GM12878 (cell line): ENCODE data around the gene SLC25A39. TPM values are rescaled to one million over a fixed set of nuclear protein-coding genes. Genes with fewer than 3 reads are reported as not detected.

Experiments used
- ATAC-seq: fragments of 200-7000 bp; cut with Tn5 transposase; 3 replicates; pipeline ENCODE4 v1.9.1; 2020; ENCODE audit warnings: mild to moderate bottlenecking, moderate library complexity
- BruUV-seq: library from RNA; stranded (reverse); fragments of 400-500 nt; replicated peaks from 2 replicates; lab custom pipeline; 2021; lab: Mats Ljungman, UMichigan
- CTCF ChIA-PET: fragments of 300-600 bp; sonication (Branson Sonifier 250); formaldehyde crosslinking; extraction: SDS; loops from one replicate; lab custom pipeline; 2021; ENCODE audit warnings: inconsistent platforms; lab: Yijun Ruan, JAX
- POLR2A ChIA-PET: fragments of 350-600 bp; formaldehyde crosslinking; extraction: SDS; loops from one replicate; lab custom pipeline; 2021; ENCODE audit warnings: inconsistent platforms; lab: Charles Lee
- RAD21 ChIA-PET: fragments of 300-600 bp; sonication (Branson Sonifier 250); formaldehyde crosslinking; loops from one replicate; lab custom pipeline; 2023; ENCODE audit warnings: antibody characterized with exemption; ENCODE audit not compliant: unreplicated experiment; lab: Charles Lee
- SMC1A ChIA-PET: fragments of 300-600 bp; sonication (Branson Sonifier 250); formaldehyde crosslinking; loops from one replicate; lab custom pipeline; 2023; ENCODE audit not compliant: unreplicated experiment, uncharacterized antibody; lab: Charles Lee
- DNase-seq: peaks from one replicate; pipeline ENCODE4 v3.0.0-alpha.2; 2011; ENCODE audit warnings: low read depth, low spot score
- FAIRE-seq: peaks from 3 replicates; lab custom pipeline; 2011; peaks lifted over from hg19 to GRCh38; lab: Jason Lieb, UNC
- H2AFZ ChIP-seq: 2 replicates; pipeline ENCODE4 v1.6.0; 2011; ENCODE audit warnings: low read depth, low read length, control low read depth; ENCODE audit not compliant: control insufficient read depth
- H3K27ac ChIP-seq: 2 replicates; pipeline ENCODE4 v1.5.1; 2011; ENCODE audit warnings: control low read depth; ENCODE audit not compliant: control insufficient read depth, insufficient read depth
- H3K27me3 ChIP-seq, 2 experiments: replicated peaks in 1 of 2; 2 replicates each; pipeline versions ENCODE4 v1.6.0 to v1.6.1; 2011; ENCODE audit warnings: low read length in 1 of 2; ENCODE audit not compliant: control insufficient read depth in 2 of 2, insufficient read depth in 2 of 2
- H3K36me3 ChIP-seq, 2 experiments: 2 replicates each; pipeline ENCODE4 v1.5.1; 2011; ENCODE audit warnings: low read length in 1 of 2; ENCODE audit not compliant: control insufficient read depth in 2 of 2, insufficient read depth in 2 of 2
- H3K4me1 ChIP-seq: 2 replicates; pipeline ENCODE4 v1.6.1; 2011; ENCODE audit warnings: mild to moderate bottlenecking, low read length, moderate library complexity, mixed read lengths; ENCODE audit not compliant: control insufficient read depth, insufficient read depth
- H3K4me2 ChIP-seq: 2 replicates; pipeline ENCODE4 v1.6.0; 2011; ENCODE audit warnings: control low read depth; ENCODE audit not compliant: control insufficient read depth, insufficient read depth
- H3K4me3 ChIP-seq: fragments of 200-600 bp; sonication (generic); 2 replicates; pipeline ENCODE4 v1.5.1; 2016
- H3K79me2 ChIP-seq: 2 replicates; pipeline ENCODE4 v1.6.0; 2011; ENCODE audit warnings: low read length; ENCODE audit not compliant: control insufficient read depth, insufficient read depth
- H3K9ac ChIP-seq: 2 replicates; pipeline ENCODE4 v1.8.0; 2011; ENCODE audit warnings: low read length, control low read depth, mixed read lengths; ENCODE audit not compliant: control insufficient read depth, insufficient read depth
- H3K9me3 ChIP-seq: replicated peaks from 3 replicates; pipeline ENCODE4 v1.5.1; 2011; ENCODE audit warnings: mild to moderate bottlenecking, low read length; ENCODE audit not compliant: control insufficient read depth, insufficient read depth
- H4K20me1 ChIP-seq: 2 replicates; pipeline ENCODE4 v1.6.0; 2011; ENCODE audit not compliant: control insufficient read depth, insufficient read depth
- CBFB ChIP-seq: IDR thresholded peaks from 2 replicates; pipeline ENCODE4 v1.6.1; 2016; ENCODE audit warnings: antibody characterized with exemption, low read depth
- CBX5 ChIP-seq: sonication (generic); IDR thresholded peaks from 2 replicates; pipeline ENCODE4 v1.6.1; 2016; ENCODE audit warnings: low read depth, moderate library complexity, mild to moderate bottlenecking, inconsistent platforms
- EP300 ChIP-seq, 2 experiments: fragments of 150-350 bp in 1 of 2; IDR thresholded peaks; 2 replicates each; pipeline ENCODE4 v1.6.1; 2011 to 2012; ENCODE audit warnings: low read depth in 2 of 2, low read length in 2 of 2, borderline replicate concordance in 1 of 2, improper control_type of control experiment in 1 of 2, inconsistent platforms in 1 of 2; ENCODE audit not compliant: control insufficient read depth in 1 of 2
- GABPA ChIP-seq: IDR thresholded peaks from 2 replicates; pipeline ENCODE4 v1.6.1; 2014; ENCODE audit warnings: antibody characterized with exemption, low read depth, mild to moderate bottlenecking, inconsistent platforms
- MXI1 ChIP-seq: fragments of 150-350 bp; IDR thresholded peaks from 2 replicates; pipeline ENCODE4 v1.6.1; 2011; ENCODE audit warnings: low read depth, mild to moderate bottlenecking, inconsistent platforms, low read length, improper control_type of control experiment
- NFXL1 ChIP-seq: fragments of 450-650 bp; IDR thresholded peaks from 2 replicates; pipeline ENCODE4 v1.6.1; 2017; ENCODE audit warnings: antibody characterized with exemption, mild to moderate bottlenecking, borderline replicate concordance
- NRF1 ChIP-seq: conservative IDR thresholded peaks from 2 replicates; pipeline ENCODE4 v1.6.1; 2011; ENCODE audit warnings: mild to moderate bottlenecking, low read depth, low read length, improper control_type of control experiment
- RBBP5 ChIP-seq: fragments of 200-600 bp; sonication (generic); conservative IDR thresholded peaks from 2 replicates; pipeline ENCODE4 v1.6.1; 2016
- RELA ChIP-seq: fragments of 450-650 bp; IDR thresholded peaks from 2 replicates; pipeline ENCODE4 v1.8.0; 2014; ENCODE audit warnings: borderline replicate concordance; ENCODE audit not compliant: partially characterized antibody
- SREBF1 ChIP-seq: IDR thresholded peaks from 2 replicates; pipeline ENCODE4 v1.6.1; 2012; ENCODE audit warnings: mild to moderate bottlenecking, low read length
- SRF ChIP-seq, 2 experiments: IDR thresholded peaks; 2 replicates each; pipeline ENCODE4 v1.6.1; 2011; ENCODE audit warnings: low read depth in 2 of 2, low read length in 2 of 2, mild to moderate bottlenecking in 1 of 2, moderate library complexity in 1 of 2
- ZNF622 ChIP-seq: fragments of 450-650 bp; IDR thresholded peaks from 2 replicates; pipeline ENCODE4 v1.6.1; 2017; ENCODE audit warnings: mild to moderate bottlenecking, inconsistent platforms
- WGBS: methylation state at CpG from one replicate; pipeline ENCODE4 v1.1.6; 2016; ENCODE audit warnings: low lambda C conversion rate; ENCODE audit not compliant: insufficient replicate concordance, insufficient coverage; ENCODE audit errors: missing lambda C conversion rate; 5-methylcytosine and 5-hydroxymethylcytosine counted together
- in situ Hi-C: fragments of 300-500 bp; cut with MboI; formaldehyde crosslinking; loops from 9 replicates; pipeline ENCODE4 v1.14.3; 2018; ENCODE audit warnings: mixed read lengths
- intact Hi-C: fragments of 100-400 bp; cut with micrococcal nuclease; formaldehyde crosslinking; loops from one replicate; pipeline ENCODE4 v1.14.2; 2022; ENCODE audit not compliant: unreplicated experiment
- polyA plus RNA-seq, 11 experiments: library from polyadenylated mRNA; depleted of rRNA in 4 of 11; unstranded in 6 of 11; stranded (reverse) in 5 of 11; fragments of >200 nt; fragmentation: Nextera tagmentation in 4 of 11; fragmentation: Illumina TruSeq in 1 of 11; extraction: Ambion mirVana in 4 of 11; extraction: Trizol in 1 of 11; gene quantifications; 1 replicate in 1 of 11; 2 replicates in 10 of 11; pipeline versions ENCODE4 v1.2.1 to v1.2.3, GENCODE V29; 2011 to 2016; ENCODE audit warnings: inconsistent platforms in 2 of 11, missing spikeins in 2 of 11, low read depth in 1 of 11
- total RNA-seq, 4 experiments: library from RNA; depleted of rRNA in 3 of 4; stranded (reverse); fragments of >200 nt in 3 of 4; fragmentation: Illumina TruSeq in 1 of 4; extraction: Trizol in 1 of 4; gene quantifications; 2 replicates each; pipeline versions ENCODE4 v1.2.1 to v1.2.3, GENCODE V29; 2013 to 2021
- TF ChIP-seq, protein P1 (sequence below): IDR thresholded peaks from 2 replicates; pipeline ENCODE4 v1.6.1; 2011; ENCODE audit warnings: borderline replicate concordance, low read depth, mild to moderate bottlenecking, moderate library complexity, low read length; ENCODE audit not compliant: insufficient read depth, poor library complexity, severe bottlenecking

SLC25A39 gene
- total and polyA plus RNA-seq, 10 of the 15 experiments (the other 5 are each of a cell fraction or from before 2014, with no cell fraction given): 3.5 to 270 (median 150) TPM

DNA sequence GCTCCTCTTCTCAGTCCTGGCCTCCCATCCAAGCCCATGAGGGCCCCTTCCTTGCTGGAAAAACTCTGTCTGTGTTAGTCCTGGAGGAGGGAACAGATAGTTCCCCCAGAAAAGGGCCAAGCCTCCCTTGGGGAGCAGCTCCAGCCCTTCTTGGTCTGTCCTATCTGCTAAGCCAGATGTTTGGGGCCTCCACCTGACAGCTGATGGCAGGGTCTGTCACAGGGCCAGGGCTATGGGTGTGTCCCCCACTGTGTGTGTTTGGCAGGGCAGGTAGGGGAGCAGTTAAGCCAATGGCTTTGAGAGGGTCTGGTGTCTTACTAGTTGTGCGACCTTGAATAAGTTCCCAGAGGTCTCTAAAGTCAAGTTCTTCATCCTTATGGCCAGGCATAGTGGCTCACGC lies 43.1 kb downstream of the SLC25A39 start:
- in situ Hi-C loops: no loop called here
- no peak for DNase-seq
- Histone ChIP-seq H3K4me2 (no peak overlapping the region), H3K27ac (no peak overlapping the region), H3K9me3 (no peaks in the 10 kb centered on the region), H3K9ac (no peak overlapping the region), H3K27me3 (no peaks in the 10 kb centered on the region; a peak in 1 of 4 replicates), H3K36me3 (no peaks in the 10 kb centered on the region), H2AFZ (no peak overlapping the region), H3K79me2 (no peaks in the 10 kb centered on the region), H4K20me1 (no peaks in the 10 kb centered on the region), H3K4me3 (no peak overlapping the region), H3K4me1 (peaks cover 16% of the 10 kb centered on the region)
- FAIRE-seq: no peak
- ChIA-PET POLR2A (interaction anchor here (0.6 kb wide), 1 partner anchor 314 kb away, joined by 3 read pairs; no protein-coding TSS in a partner anchor), CTCF (interaction anchor here (0.6 kb wide), 1 partner anchor 50 kb away, joined by 3 read pairs; no protein-coding TSS in a partner anchor), RAD21 (interaction anchor here (0.6 kb wide), 1 partner anchor 391 kb away, joined by 3 read pairs; no protein-coding TSS in a partner anchor), SMC1A (no interaction called here)
- intact Hi-C loops: no loop called here
- no peak for ATAC-seq
- WGBS: 40% methylated on average over 2 of the region's 2 CpGs
- no TSS peak for BruUV-seq
- TF ChIP-seq GABPA (no peak), RELA (no peak), CBFB (no peak), NRF1 (no peak), SRF (IDR thresholded peaks at IDR 0.05; ENCODE audit: low read depth in 2 of 2, low read length in 2 of 2) (no peak), CBX5 (no peak), NFXL1 (no peak), RBBP5 (no peak), SREBF1 (no peak), MXI1 (no peak), EP300 (IDR thresholded peaks at IDR 0.05; ENCODE audit: borderline replicate concordance in 1 of 2, control insufficient read depth in 1 of 2, low read depth in 2 of 2, low read length in 2 of 2) (no peak), ZNF622 (no peak)
- TF ChIP-seq, protein P1, sequence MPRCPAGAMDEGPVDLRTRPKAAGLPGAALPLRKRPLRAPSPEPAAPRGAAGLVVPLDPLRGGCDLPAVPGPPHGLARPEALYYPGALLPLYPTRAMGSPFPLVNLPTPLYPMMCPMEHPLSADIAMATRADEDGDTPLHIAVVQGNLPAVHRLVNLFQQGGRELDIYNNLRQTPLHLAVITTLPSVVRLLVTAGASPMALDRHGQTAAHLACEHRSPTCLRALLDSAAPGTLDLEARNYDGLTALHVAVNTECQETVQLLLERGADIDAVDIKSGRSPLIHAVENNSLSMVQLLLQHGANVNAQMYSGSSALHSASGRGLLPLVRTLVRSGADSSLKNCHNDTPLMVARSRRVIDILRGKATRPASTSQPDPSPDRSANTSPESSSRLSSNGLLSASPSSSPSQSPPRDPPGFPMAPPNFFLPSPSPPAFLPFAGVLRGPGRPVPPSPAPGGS: no peak
